ENCODE data around the gene NDUFV2. TPM values are rescaled to one million over a fixed set of nuclear protein-coding genes. Genes with fewer than 3 reads are reported as not detected.

NDUFV2 gene
- total and polyA plus RNA-seq, 2 donors from 2014 or later: 131 to 391 TPM

GRCh38 chr18:9115984-9116383 is 13.5 kb downstream of the NDUFV2 start:
- intact Hi-C loops (cut with DNase I): no loop called here
- Histone ChIP-seq H3K27ac (ENCODE audit: low read depth in 2 of 2, low read length in 2 of 2) (peak overlapping the region in 1 of 2 donors; percentile 51), H3K4me1 (ENCODE audit: control insufficient read depth in 2 of 3, insufficient read depth in 2 of 3, low read depth in 1 of 3, low read length in 3 of 3) (peaks cover 0 to 7% (median 7%) of the 10 kb centered on the region in 3 donors), H3K9me3 (ENCODE audit: control insufficient read depth in 2 of 3, insufficient read depth in 1 of 3, low read length in 3 of 3) (no peaks in the 10 kb centered on the region), H3K9ac (ENCODE audit: low read length in 3 of 3) (no peak overlapping the region), H3K27me3 (ENCODE audit: control insufficient read depth, insufficient read depth, low read length) (no peaks in the 10 kb centered on the region), H3K4me3 (ENCODE audit: low read length in 3 of 3) (no peak overlapping the region), H3K36me3 (ENCODE audit: control insufficient read depth in 2 of 3, insufficient read depth in 3 of 3, low read length in 3 of 3) (peaks cover 0 to 5% (median 2%) of the 10 kb centered on the region in 3 donors)
- FAIRE-seq (no peak), DNase-seq (no peak)
- TF ChIP-seq, protein P1, sequence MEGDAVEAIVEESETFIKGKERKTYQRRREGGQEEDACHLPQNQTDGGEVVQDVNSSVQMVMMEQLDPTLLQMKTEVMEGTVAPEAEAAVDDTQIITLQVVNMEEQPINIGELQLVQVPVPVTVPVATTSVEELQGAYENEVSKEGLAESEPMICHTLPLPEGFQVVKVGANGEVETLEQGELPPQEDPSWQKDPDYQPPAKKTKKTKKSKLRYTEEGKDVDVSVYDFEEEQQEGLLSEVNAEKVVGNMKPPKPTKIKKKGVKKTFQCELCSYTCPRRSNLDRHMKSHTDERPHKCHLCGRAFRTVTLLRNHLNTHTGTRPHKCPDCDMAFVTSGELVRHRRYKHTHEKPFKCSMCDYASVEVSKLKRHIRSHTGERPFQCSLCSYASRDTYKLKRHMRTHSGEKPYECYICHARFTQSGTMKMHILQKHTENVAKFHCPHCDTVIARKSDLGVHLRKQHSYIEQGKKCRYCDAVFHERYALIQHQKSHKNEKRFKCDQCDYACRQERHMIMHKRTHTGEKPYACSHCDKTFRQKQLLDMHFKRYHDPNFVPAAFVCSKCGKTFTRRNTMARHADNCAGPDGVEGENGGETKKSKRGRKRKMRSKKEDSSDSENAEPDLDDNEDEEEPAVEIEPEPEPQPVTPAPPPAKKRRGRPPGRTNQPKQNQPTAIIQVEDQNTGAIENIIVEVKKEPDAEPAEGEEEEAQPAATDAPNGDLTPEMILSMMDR (IDR thresholded peaks at IDR 0.05; ENCODE audit: borderline replicate concordance, extremely low read depth, insufficient read depth): no peak

- TF ChIP-seq, protein P1 (IDR thresholded peaks at IDR 0.05; ENCODE audit: borderline replicate concordance, extremely low read depth, insufficient read depth): no peak
- DNase-seq (no peak), FAIRE-seq (no peak)
- Histone ChIP-seq H3K9me3 (ENCODE audit: control insufficient read depth in 2 of 3, insufficient read depth in 1 of 3, low read length in 3 of 3) (no peaks in the 10 kb centered on the region), H3K9ac (ENCODE audit: low read length in 3 of 3) (peak overlapping the region in 1 of 3 donors; percentile 39), H3K27ac (ENCODE audit: low read depth in 2 of 2, low read length in 2 of 2) (peak overlapping the region in 1 of 2 donors; percentile 92), H3K27me3 (ENCODE audit: control insufficient read depth, insufficient read depth, low read length) (no peaks in the 10 kb centered on the region), H3K4me1 (ENCODE audit: control insufficient read depth in 2 of 3, insufficient read depth in 2 of 3, low read depth in 1 of 3, low read length in 3 of 3) (peaks cover 0 to 7% (median 7%) of the 10 kb centered on the region in 3 donors), H3K4me3 (ENCODE audit: low read length in 3 of 3) (no peak overlapping the region), H3K36me3 (ENCODE audit: control insufficient read depth in 2 of 3, insufficient read depth in 3 of 3, low read length in 3 of 3) (peaks cover 0 to 10% (median 2%) of the 10 kb centered on the region in 3 donors)
- intact Hi-C loops (cut with DNase I): no loop called here
Measured at GRCh38 chr18:9117980-9118841, 15.7 kb downstream of the NDUFV2 start.

DNA sequence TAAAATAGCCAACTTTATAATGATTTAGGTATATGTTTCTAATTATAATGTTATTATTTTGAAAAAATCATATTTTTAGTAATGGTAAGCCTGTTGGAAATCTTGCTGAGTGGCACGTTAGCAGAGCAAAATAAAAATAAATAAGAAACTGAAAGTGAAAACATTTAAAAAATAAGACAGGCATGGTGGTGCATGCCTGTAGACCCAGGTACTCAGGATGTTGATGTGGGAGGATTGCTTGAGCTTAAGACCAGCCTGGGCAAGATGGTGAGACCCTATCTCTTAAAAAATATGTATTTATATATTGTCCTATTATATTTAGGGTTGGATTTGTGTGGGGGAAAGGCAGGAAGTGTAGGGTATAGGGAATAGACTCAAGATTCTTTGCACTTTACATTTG is 18.3 kb downstream of the NDUFV2 start:
- TF ChIP-seq, protein P1 (IDR thresholded peaks at IDR 0.05; ENCODE audit: borderline replicate concordance, extremely low read depth, insufficient read depth): no peak
- DNase-seq (no peak), FAIRE-seq (no peak)
- Histone ChIP-seq H3K4me1 (ENCODE audit: control insufficient read depth in 2 of 3, insufficient read depth in 2 of 3, low read depth in 1 of 3, low read length in 3 of 3) (peaks cover 0 to 7% (median 4%) of the 10 kb centered on the region in 3 donors), H3K27ac (ENCODE audit: low read depth in 2 of 2, low read length in 2 of 2) (no peak overlapping the region), H3K9ac (ENCODE audit: low read length in 3 of 3) (no peak overlapping the region), H3K4me3 (ENCODE audit: low read length in 3 of 3) (no peak overlapping the region), H3K9me3 (ENCODE audit: control insufficient read depth in 2 of 3, insufficient read depth in 1 of 3, low read length in 3 of 3) (no peaks in the 10 kb centered on the region), H3K27me3 (ENCODE audit: control insufficient read depth, insufficient read depth, low read length) (no peaks in the 10 kb centered on the region), H3K36me3 (ENCODE audit: control insufficient read depth in 2 of 3, insufficient read depth in 3 of 3, low read length in 3 of 3) (peaks cover 0 to 23% (median 5%) of the 10 kb centered on the region in 3 donors)
- intact Hi-C loops (cut with DNase I): no loop called here

Measured in kidney (tissue), 14 donors.